NCI-H526 treated with DMSO at 0.1 percent for 48 hours (cell line): Measurements from ENCODE around the gene KCNC1.

Experiments used
- DNase-seq: peaks from one replicate; lab custom pipeline; 2025; lab: John Stamatoyannopoulos, UW

KCNC1 gene

DNA sequence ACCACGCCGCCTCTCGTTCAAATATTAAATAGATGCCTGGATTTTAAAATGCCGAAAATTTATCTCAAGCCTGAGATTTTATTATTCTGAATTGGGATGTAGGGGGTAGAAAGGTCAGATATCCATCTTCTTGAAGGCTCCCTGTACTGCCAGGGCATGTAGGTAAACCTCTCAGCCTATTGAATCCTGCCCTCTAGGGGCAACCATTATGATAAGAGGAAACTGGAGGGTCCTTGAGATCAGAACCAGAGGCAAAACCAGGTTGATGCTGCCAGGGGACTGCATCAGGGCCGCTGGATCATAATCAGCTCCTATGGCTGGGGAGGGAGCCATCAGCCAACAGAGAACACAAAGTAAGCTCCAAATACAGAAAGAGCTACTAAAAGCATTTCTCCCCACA lies 92.4 kb downstream of the KCNC1 start:
- DNase-seq = no peak

DNA sequence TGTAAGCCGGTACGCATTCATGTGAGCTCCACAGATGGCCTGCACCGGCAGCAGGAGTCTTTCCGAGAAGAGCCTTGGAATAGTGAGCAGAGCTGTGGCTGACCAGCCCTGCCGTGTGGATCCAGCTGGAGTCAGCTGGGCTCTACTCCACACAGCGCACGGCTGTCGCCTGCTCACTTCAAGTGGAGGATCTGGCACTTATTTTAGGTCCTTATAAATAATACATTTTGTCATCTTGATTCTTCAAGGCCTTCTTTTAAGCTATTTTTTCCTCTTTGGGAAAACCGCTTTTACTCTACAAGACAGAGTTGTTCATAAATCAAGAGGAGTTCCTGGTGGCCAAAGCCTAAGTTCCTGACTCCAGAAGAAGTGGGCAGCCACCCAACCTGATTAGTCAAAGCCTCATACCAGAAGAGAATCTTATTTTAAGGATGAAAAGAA lies 93.8 kb downstream of the KCNC1 start:
- DNase-seq = no peak

GRCh38 chr11:17831228-17831627 lies 96.6 kb downstream of the KCNC1 start:
- DNase-seq = no peak

GRCh38 chr11:17831883-17832282 lies 97.3 kb downstream of the KCNC1 start:
- no peak for DNase-seq
